Hepatocyte (in vitro differentiated cells): ENCODE results near the gene LRCH1. TPM values are rescaled to one million over a fixed set of nuclear protein-coding genes. Genes with fewer than 3 reads are reported as not detected.

Experiments
- DNase-seq: peaks from one replicate; pipeline ENCODE4 v3.0.0-alpha.2; 2016; ENCODE audit warnings: low spot score
- H2AFZ ChIP-seq: fragments of 200-600 bp; sonication (generic); 2 replicates; pipeline ENCODE4 v1.6.0; 2016; ENCODE audit warnings: antibody characterized with exemption, mild to moderate bottlenecking
- H3K27ac ChIP-seq: fragments of 200-600 bp; sonication (generic); 2 replicates; pipeline ENCODE4 v1.5.1; 2016; ENCODE audit warnings: mild to moderate bottlenecking
- H3K27me3 ChIP-seq: fragments of 200-600 bp; sonication (generic); 2 replicates; pipeline ENCODE4 v1.6.1; 2016
- H3K36me3 ChIP-seq: fragments of 200-600 bp; sonication (generic); replicated peaks from 2 replicates; pipeline ENCODE4 v1.5.1; 2016; ENCODE audit warnings: low read depth; ENCODE audit not compliant: insufficient read depth
- H3K4me1 ChIP-seq: fragments of 200-600 bp; sonication (generic); 2 replicates; pipeline ENCODE4 v1.5.1; 2016; ENCODE audit warnings: mild to moderate bottlenecking, moderate library complexity; ENCODE audit not compliant: insufficient read depth
- H3K4me2 ChIP-seq: fragments of 200-600 bp; sonication (generic); 2 replicates; pipeline ENCODE4 v1.6.0; 2016
- H3K4me3 ChIP-seq: fragments of 200-600 bp; sonication (generic); 2 replicates; pipeline ENCODE4 v1.5.1; 2016; ENCODE audit warnings: mild to moderate bottlenecking
- H3K79me2 ChIP-seq: fragments of 200-600 bp; sonication (generic); 2 replicates; pipeline ENCODE4 v1.6.0; 2017; ENCODE audit warnings: mild to moderate bottlenecking
- H3K9me2 ChIP-seq: fragments of 200-600 bp; sonication (generic); replicated peaks from 2 replicates; pipeline ENCODE4 v1.6.0; 2017; ENCODE audit warnings: mild to moderate bottlenecking; ENCODE audit not compliant: insufficient read depth
- H3K9me3 ChIP-seq: fragments of 200-600 bp; sonication (generic); 2 replicates; pipeline ENCODE4 v1.5.1; 2016; ENCODE audit warnings: low read depth, mild to moderate bottlenecking
- H4K20me1 ChIP-seq: fragments of 200-600 bp; sonication (generic); 2 replicates; pipeline ENCODE4 v1.6.0; 2016; ENCODE audit warnings: mild to moderate bottlenecking; ENCODE audit not compliant: insufficient read depth, poor library complexity, severe bottlenecking
- EZH2 ChIP-seq: fragments of 200-600 bp; sonication (generic); IDR thresholded peaks from 2 replicates; pipeline ENCODE4 v1.6.1; 2016; ENCODE audit warnings: antibody characterized with exemption, mild to moderate bottlenecking, borderline replicate concordance
- EZH2phosphoT487 ChIP-seq: fragments of 200-600 bp; sonication (generic); IDR thresholded peaks from one replicate; pipeline ENCODE4 v1.6.1; 2018; ENCODE audit warnings: antibody characterized with exemption, mild to moderate bottlenecking, low read depth, moderate library complexity; ENCODE audit not compliant: unreplicated experiment, severe bottlenecking
- WGBS: methylation state at CpG from one replicate; pipeline ENCODE4 v1.1.6; 2016; ENCODE audit warnings: low lambda C conversion rate; ENCODE audit errors: missing lambda C conversion rate; 5-methylcytosine and 5-hydroxymethylcytosine counted together
- polyA plus RNA-seq: library from polyadenylated mRNA; unstranded; fragments of >200 nt; fragmentation: Nextera tagmentation; extraction: Ambion mirVana; gene quantifications from 2 replicates; pipeline ENCODE4 v1.2.1, GENCODE V29; 2016
- total RNA-seq: library from RNA; depleted of rRNA; stranded (reverse); fragments of >200 nt; gene quantifications from 2 replicates; pipeline ENCODE4 v1.2.3, GENCODE V29; 2014
- TF ChIP-seq, protein P1 (sequence below): fragments of 200-600 bp; sonication (generic); IDR thresholded peaks from 2 replicates; pipeline ENCODE4 v1.5.1; 2016; ENCODE audit warnings: antibody characterized with exemption, mild to moderate bottlenecking; ENCODE audit not compliant: poor library complexity

Gene LRCH1
- total and polyA plus RNA-seq, 2 experiments from 2014 or later: 5.7 to 14.1 TPM

DNA sequence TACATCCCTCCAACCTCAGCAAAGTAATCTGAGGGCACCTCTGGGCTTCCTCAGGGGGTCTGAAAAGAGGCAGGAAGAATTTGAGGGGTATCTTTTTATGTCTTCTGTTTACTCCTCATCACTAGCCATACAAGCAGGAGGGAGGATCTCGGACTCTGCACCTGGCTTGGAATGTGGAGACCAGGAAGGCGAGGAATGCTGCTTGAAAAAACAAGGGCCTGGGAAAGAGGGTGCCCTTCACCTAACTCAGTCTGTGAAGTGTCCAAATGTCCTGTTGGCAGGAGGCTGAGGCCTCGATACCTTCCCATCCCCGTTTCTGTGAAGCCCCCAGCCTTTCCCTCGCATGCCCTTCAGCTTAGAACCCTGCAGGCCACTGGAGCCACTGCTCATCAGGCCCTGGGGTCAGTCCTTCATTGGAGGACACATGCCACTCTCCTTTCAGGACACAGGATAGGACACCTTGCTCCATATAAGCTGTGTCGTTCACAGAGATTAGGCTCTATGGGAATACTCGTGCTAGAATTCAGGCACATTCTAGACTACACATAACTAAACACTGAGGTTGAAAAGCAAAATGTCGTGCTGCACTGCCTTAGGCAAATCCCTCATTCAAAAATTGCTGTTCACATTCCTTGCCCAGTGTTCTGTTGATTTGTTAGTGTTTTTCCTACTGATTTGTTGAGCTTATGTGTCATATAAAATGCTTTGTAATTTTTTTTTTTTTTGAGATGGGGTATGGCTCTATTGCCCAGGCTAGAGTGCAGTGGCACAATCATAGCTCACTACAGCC is 194.3 kb downstream of the LRCH1 start:
- H3K36me3 ChIP-seq: no peaks in the 10 kb centered on the region
- no peak overlapping the region for H3K4me2 ChIP-seq
- no peaks in the 10 kb centered on the region for H3K27me3 ChIP-seq
- no peaks in the 10 kb centered on the region for H3K79me2 ChIP-seq
- WGBS: 92% methylated on average over 8 of the region's 8 CpGs
- TF ChIP-seq EZH2 (no peak), EZH2phosphoT487 (no peak)
- TF ChIP-seq, protein P1, sequence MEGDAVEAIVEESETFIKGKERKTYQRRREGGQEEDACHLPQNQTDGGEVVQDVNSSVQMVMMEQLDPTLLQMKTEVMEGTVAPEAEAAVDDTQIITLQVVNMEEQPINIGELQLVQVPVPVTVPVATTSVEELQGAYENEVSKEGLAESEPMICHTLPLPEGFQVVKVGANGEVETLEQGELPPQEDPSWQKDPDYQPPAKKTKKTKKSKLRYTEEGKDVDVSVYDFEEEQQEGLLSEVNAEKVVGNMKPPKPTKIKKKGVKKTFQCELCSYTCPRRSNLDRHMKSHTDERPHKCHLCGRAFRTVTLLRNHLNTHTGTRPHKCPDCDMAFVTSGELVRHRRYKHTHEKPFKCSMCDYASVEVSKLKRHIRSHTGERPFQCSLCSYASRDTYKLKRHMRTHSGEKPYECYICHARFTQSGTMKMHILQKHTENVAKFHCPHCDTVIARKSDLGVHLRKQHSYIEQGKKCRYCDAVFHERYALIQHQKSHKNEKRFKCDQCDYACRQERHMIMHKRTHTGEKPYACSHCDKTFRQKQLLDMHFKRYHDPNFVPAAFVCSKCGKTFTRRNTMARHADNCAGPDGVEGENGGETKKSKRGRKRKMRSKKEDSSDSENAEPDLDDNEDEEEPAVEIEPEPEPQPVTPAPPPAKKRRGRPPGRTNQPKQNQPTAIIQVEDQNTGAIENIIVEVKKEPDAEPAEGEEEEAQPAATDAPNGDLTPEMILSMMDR: no peak
- no peaks in the 10 kb centered on the region for H3K9me3 ChIP-seq
- no peaks in the 10 kb centered on the region for H4K20me1 ChIP-seq
- no peak overlapping the region for H3K4me3 ChIP-seq
- H3K27ac ChIP-seq: no peak overlapping the region
- no peaks in the 10 kb centered on the region for H3K9me2 ChIP-seq
- no peak overlapping the region for H2AFZ ChIP-seq
- H3K4me1 ChIP-seq: no peaks in the 10 kb centered on the region
- no peak for DNase-seq

DNA sequence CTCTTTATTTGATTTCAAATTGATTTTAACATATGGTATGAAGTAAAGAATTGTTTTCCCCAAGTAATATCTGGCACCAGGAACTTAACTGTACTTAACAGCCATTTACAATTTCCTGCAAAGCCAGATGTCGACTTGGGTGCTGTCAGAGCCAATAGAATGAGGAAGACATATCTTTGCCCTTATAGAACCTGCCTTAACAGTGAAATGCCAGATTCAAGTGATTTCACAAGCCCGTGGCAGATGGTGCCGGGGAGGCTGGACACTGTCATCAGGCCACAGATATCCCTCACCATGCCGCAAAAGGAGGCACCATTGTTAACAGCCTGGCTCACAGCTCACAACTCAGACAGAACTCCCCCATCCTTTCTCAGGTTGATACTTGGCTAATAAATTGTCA is 195.3 kb downstream of the LRCH1 start:
- 57% methylated on average over 4 of the region's 4 CpGs for WGBS
- DNase-seq: no peak

DNA sequence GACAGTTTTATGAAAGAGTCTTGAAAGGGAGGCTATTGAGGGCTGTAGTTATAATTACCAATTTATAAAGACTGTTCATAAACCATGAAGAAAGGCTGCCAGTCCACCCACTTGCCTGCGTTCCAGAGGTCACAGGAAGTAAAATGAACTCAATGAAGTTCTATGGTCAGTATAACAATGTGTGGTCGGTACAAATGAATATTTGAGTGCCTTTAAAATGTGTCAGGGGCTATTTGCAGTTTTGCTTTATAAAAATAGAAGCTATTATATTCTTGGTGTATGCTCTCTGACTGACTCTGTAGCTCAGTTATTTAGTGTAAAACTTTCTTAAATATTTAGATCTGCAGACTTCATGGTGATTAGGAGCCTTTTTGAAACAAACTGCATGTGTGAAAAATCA is 197.0 kb downstream of the LRCH1 start:
- Histone ChIP-seq H3K9me2 (no peaks in the 10 kb centered on the region), H3K4me2 (no peak overlapping the region), H3K4me1 (no peaks in the 10 kb centered on the region), H3K27me3 (no peaks in the 10 kb centered on the region), H2AFZ (no peak overlapping the region), H3K79me2 (no peaks in the 10 kb centered on the region), H4K20me1 (no peaks in the 10 kb centered on the region), H3K36me3 (no peaks in the 10 kb centered on the region), H3K4me3 (no peak overlapping the region), H3K9me3 (no peaks in the 10 kb centered on the region), H3K27ac (no peak overlapping the region)
- no peak for DNase-seq
- no peak for TF ChIP-seq EZH2
- TF ChIP-seq, protein P1: no peak
- TF ChIP-seq EZH2phosphoT487: no peak
- WGBS: 89% methylated on average over 2 of the region's 2 CpGs

More for the DNA sequence above, 195.3 kb downstream of the LRCH1 start:
- Histone ChIP-seq H3K36me3 (no peaks in the 10 kb centered on the region), H3K4me3 (no peak overlapping the region), H3K27ac (no peak overlapping the region), H3K9me3 (no peaks in the 10 kb centered on the region), H3K9me2 (no peaks in the 10 kb centered on the region), H3K4me1 (no peaks in the 10 kb centered on the region), H3K27me3 (no peaks in the 10 kb centered on the region), H3K4me2 (no peak overlapping the region), H2AFZ (no peak overlapping the region), H4K20me1 (no peaks in the 10 kb centered on the region), H3K79me2 (no peaks in the 10 kb centered on the region)
- TF ChIP-seq, protein P1: no peak
- no peak for TF ChIP-seq EZH2
- no peak for TF ChIP-seq EZH2phosphoT487
